ENCODE results near the gene OR6K2.

Gene OR6K2, protein sequence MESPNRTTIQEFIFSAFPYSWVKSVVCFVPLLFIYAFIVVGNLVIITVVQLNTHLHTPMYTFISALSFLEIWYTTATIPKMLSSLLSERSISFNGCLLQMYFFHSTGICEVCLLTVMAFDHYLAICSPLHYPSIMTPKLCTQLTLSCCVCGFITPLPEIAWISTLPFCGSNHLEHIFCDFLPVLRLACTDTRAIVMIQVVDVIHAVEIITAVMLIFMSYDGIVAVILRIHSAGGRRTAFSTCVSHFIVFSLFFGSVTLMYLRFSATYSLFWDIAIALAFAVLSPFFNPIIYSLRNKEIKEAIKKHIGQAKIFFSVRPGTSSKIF

DNA sequence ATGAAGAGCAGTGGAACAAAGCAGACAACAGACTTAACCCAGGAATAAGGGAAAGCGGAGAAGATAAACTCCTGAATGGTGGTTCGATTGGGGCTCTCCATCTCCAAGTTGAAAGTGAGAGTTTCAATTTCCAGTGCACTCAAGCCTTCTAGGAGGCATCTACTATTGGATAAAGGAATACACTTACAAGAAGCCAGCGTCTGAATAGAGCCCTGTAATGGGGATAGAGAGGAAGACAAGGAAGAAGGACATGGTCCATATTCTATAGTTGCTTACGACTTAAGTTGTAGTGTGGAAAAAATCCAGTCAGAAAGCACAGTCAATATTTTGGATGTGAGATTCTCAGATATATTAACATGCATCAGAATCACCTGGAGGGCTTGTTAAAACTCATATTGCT is at the start of gene OR6K2:
TSS of gene OR6K2 (minus strand) at position 101 of the 400 bp plus-strand sequence. CDS start at position 101, 0 bp downstream.
- no peaks in the 10 kb centered on the region for H3K9me3 Mint-ChIP-seq
- H3K27ac Mint-ChIP-seq = no peak within 1 kb of the TSS
- no peaks in the 10 kb centered on the region for H3K36me3 Mint-ChIP-seq (ENCODE audit: low read depth)
- no peaks in the 10 kb centered on the region for H3K27me3 Mint-ChIP-seq (ENCODE audit: low read depth)
- H3K4me1 Mint-ChIP-seq (ENCODE audit: low read depth) = no peaks in the 10 kb centered on the region
- no peak within 1 kb of the TSS for H3K4me3 Mint-ChIP-seq

DNA sequence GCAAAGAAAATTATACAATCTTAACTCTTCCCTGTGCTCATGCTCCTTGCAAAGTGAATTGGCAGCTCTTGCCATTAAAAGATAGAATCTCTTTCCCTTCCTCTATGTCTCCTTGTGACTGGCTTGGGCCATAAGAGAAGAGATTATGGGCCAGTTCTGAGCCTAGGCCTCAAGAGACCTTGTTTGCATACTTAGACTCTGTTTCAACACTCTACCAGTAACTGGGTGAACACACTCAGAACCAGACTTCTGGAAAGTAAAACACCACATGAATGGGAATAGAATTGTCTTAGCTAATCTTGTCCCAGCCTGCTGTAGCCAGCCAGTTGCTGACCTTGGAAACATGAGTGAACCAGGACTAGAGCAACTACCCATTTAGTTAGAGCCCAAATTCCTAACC is 35.4 kb upstream of the OR6K2 start:
- H3K4me1 Mint-ChIP-seq (ENCODE audit: low read depth) = no peaks in the 10 kb centered on the region
- no peak overlapping the region for H3K4me3 Mint-ChIP-seq
- peaks cover 14% of the 10 kb centered on the region for H3K27me3 Mint-ChIP-seq (ENCODE audit: low read depth)
- no peaks in the 10 kb centered on the region for H3K36me3 Mint-ChIP-seq (ENCODE audit: low read depth)
- no peak overlapping the region for H3K27ac Mint-ChIP-seq
- no peaks in the 10 kb centered on the region for H3K9me3 Mint-ChIP-seq

DNA sequence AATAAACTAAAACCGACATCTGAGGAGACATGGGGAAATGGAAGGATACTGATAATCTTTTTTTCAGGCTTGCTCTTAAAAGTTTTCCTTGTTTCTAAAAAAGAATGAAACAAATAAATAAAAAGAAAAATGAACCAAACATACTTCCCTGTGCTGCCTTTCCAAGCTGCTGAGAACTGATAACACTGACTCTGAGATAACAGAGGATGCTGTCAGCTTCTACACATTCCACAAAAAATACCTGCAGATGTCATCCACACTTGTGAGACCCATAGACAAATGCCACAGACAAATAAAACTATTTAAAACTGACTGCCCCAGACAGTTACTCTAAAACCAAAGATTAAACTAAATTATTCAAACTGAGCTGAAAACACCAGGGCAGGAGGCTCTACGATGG is 32.1 kb upstream of the OR6K2 start:
- H3K27me3 Mint-ChIP-seq (ENCODE audit: low read depth) = peaks cover 13% of the 10 kb centered on the region
- H3K36me3 Mint-ChIP-seq (ENCODE audit: low read depth) = no peaks in the 10 kb centered on the region
- no peak overlapping the region for H3K4me3 Mint-ChIP-seq
- H3K9me3 Mint-ChIP-seq = no peaks in the 10 kb centered on the region
- H3K27ac Mint-ChIP-seq = no peak overlapping the region
- H3K4me1 Mint-ChIP-seq (ENCODE audit: low read depth) = no peaks in the 10 kb centered on the region

DNA sequence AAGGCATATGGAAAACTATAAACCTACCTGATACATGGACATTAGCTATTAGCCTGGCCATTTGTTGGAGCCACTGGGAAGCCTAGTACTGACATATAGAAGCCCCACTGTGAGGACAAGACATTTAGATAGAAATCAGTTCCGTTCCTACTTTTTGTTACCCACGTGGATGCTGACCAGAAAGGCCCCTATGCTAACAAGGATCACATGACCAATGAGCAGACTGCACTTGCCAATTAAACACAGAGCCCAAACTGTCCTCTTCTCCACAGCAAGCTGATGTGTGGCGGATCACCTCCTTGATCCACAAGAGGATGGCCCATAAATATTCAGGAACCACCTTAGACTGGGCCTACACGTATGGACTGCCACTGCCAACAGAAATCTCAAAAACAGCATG is 31.3 kb upstream of the OR6K2 start:
- no peak overlapping the region for H3K27ac Mint-ChIP-seq
- no peak overlapping the region for H3K4me3 Mint-ChIP-seq
- no peaks in the 10 kb centered on the region for H3K9me3 Mint-ChIP-seq
- no peaks in the 10 kb centered on the region for H3K4me1 Mint-ChIP-seq (ENCODE audit: low read depth)
- peaks cover 9% of the 10 kb centered on the region for H3K27me3 Mint-ChIP-seq (ENCODE audit: low read depth)
- no peaks in the 10 kb centered on the region for H3K36me3 Mint-ChIP-seq (ENCODE audit: low read depth)

DNA sequence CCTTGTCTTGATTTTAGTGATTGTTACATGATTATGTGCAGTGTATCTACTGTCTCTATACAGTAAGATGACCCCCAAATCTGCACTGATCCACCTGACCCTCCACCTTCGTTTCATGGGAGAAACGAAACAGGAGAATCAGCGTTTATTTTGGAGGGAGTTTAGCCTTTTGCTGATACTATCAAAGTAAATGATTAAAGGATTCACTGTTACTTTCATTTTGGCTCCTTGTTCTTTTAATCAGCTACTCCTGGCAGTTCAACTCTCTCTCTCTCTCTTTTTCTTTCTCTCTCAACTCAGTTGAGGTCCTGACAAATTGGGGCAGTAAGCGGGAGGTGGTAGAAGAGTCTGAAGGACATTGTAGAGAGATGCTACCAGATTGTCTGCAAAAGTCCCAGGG is 30.0 kb upstream of the OR6K2 start:
- no peaks in the 10 kb centered on the region for H3K36me3 Mint-ChIP-seq (ENCODE audit: low read depth)
- H3K9me3 Mint-ChIP-seq = no peaks in the 10 kb centered on the region
- no peak overlapping the region for H3K27ac Mint-ChIP-seq
- no peak overlapping the region for H3K4me3 Mint-ChIP-seq
- H3K27me3 Mint-ChIP-seq (ENCODE audit: low read depth) = peaks cover 9% of the 10 kb centered on the region
- no peaks in the 10 kb centered on the region for H3K4me1 Mint-ChIP-seq (ENCODE audit: low read depth)

DNA sequence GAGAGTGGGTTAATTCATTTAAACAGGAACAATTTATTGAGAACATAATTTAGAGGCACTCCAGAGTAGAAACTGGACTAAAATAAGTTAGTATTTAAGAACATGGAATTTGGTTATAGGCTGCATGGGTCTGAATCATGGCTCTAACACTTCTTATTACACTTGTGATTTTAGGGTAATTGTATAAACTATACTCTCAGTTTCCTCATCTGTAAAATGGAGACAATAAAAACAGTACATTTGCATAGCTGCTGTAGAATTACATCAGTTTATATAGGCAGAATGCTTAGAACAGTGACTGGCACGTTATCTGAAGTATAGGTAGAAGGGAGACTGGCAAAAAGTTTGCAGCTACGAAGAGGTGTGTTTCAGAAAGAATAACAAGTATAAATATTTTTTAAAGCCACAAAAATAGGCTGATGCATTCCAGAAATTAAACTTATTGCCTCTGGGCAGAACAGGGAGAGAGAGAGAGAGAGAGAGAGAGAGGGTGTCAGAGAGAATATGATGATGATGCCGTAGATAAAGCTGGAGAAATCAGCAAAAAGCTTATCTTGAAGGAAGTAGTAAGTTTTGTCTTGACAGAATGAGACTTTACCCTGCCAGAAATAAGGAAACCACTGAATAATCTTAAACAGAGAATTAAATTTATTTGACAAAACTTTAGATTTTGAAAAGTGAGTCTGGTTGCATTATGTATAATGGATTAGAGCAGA is 28.2 kb upstream of the OR6K2 start:
- Mint-ChIP-seq H3K4me1 (ENCODE audit: low read depth) (no peaks in the 10 kb centered on the region), H3K27me3 (ENCODE audit: low read depth) (peaks cover 16% of the 10 kb centered on the region), H3K27ac (no peak overlapping the region), H3K4me3 (no peak overlapping the region), H3K36me3 (ENCODE audit: low read depth) (no peaks in the 10 kb centered on the region), H3K9me3 (no peaks in the 10 kb centered on the region)

DNA sequence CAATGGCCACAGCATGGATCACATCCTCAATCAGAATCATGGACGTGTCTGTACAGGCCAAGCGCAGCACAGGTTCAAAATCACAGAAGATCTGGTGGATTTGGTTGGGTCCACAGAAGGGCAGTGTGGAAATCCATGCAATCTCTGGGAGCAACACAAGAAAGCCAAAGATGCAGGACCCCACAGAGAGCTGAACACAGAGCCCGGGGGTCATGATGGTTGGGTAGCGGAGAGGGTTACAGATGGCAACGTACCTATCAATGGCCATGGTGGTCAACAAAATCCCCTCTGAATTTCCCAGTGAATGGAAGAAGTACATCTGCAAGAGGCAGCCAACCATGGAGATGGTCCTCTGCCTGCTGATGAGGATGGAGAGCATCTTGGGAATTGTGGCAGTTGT is 24.0 kb upstream of the OR6K2 start:
- Mint-ChIP-seq H3K4me1 (ENCODE audit: low read depth) (no peaks in the 10 kb centered on the region), H3K36me3 (ENCODE audit: low read depth) (no peaks in the 10 kb centered on the region), H3K27ac (no peak overlapping the region), H3K9me3 (no peaks in the 10 kb centered on the region), H3K27me3 (ENCODE audit: low read depth) (peaks cover 35% of the 10 kb centered on the region), H3K4me3 (no peak overlapping the region)

DNA sequence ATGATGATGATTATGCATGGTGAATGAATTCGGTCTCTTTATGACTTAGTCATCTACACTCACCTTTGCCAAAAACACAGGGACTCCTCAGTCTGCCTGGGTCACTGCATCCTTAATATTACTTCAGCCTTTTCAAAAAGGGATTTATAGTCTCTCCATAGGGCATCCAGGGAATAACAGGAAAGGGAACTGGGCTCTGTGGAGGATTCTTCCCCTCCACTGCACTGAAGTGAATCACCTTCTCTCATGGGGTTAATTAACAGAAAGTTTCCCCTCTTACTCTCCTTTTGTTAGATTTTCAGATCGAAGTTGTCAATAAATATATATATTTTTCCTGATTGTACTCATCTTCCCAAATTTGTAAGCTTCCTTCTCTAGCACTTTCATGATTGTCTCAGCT is 20.2 kb upstream of the OR6K2 start, which contains the start of gene OR6K3:
TSS of gene OR6K3 (minus strand) at position 101 of the 400 bp plus-strand sequence. CDS start 2,605 bp downstream, outside the sequence.
- Mint-ChIP-seq H3K4me1 (ENCODE audit: low read depth) (peaks cover 3% of the 10 kb centered on the region), H3K27ac (no peak within 1 kb of the TSS), H3K36me3 (ENCODE audit: low read depth) (no peaks in the 10 kb centered on the region), H3K27me3 (ENCODE audit: low read depth) (peaks cover 32% of the 10 kb centered on the region), H3K9me3 (no peaks in the 10 kb centered on the region), H3K4me3 (no peak within 1 kb of the TSS)

DNA sequence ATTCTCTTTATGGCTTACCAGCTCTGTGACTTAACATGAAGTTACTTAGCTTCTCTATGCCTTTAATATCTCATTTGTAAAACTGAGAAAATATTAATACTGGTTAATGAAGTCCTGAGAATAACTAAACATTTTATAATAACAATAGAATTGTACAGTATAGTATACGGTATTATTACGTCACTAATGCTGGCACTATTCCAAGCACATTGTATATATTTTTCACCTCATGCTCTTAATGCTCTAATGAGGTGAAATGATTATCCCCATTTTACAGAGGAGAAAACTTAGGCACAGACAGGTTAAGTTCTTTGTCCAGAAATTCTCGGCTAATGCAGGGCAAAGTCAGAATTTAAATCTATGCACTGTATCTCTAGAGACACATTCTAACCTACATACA is 19.2 kb upstream of the OR6K2 start:
- no peaks in the 10 kb centered on the region for H3K9me3 Mint-ChIP-seq
- H3K36me3 Mint-ChIP-seq (ENCODE audit: low read depth) = no peaks in the 10 kb centered on the region
- no peak overlapping the region for H3K4me3 Mint-ChIP-seq
- H3K4me1 Mint-ChIP-seq (ENCODE audit: low read depth) = peaks cover 3% of the 10 kb centered on the region
- H3K27ac Mint-ChIP-seq = no peak overlapping the region
- peaks cover 34% of the 10 kb centered on the region for H3K27me3 Mint-ChIP-seq (ENCODE audit: low read depth)

DNA sequence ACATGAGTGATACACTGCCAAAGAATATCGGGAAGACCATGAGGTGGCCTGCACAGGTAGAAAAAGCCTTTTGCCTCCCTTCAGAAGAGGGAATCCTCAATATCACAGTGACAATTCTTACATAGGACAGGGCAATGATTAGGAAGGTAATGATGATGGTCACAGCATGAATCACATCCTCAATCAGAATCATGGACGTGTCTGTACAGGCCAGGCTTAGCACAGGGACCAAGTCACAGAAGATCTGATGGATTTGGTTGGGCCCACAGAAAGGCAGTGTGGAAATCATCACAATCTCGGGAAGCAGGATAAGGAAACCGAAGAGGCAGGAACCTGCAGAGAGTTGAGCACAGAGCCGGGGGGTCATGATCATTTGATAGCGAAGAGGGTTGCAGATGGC is 16.9 kb upstream of the OR6K2 start:
- H3K36me3 Mint-ChIP-seq (ENCODE audit: low read depth) = no peaks in the 10 kb centered on the region
- H3K9me3 Mint-ChIP-seq = no peaks in the 10 kb centered on the region
- H3K27me3 Mint-ChIP-seq (ENCODE audit: low read depth) = peaks cover 29% of the 10 kb centered on the region
- no peak overlapping the region for H3K4me3 Mint-ChIP-seq
- H3K27ac Mint-ChIP-seq = no peak overlapping the region
- peaks cover 3% of the 10 kb centered on the region for H3K4me1 Mint-ChIP-seq (ENCODE audit: low read depth)

DNA sequence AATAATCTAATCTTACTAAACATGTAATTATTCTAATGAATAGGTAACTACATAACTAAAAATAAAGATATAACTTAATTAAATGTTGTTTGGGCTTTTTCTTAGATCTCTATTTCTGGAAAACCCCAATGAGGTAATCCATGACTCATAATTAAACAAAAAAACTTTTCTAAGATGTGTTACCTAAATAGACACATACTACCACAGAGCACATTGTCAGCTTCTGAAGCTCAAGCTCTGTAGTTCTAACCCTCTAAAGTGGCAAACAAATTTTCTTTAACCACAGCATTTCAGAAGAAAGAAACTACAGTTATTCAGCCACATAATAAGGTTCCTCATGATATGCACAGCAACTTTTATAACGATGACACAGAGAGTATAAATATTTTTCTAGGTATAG is 15.9 kb upstream of the OR6K2 start:
- Mint-ChIP-seq H3K36me3 (ENCODE audit: low read depth) (no peaks in the 10 kb centered on the region), H3K27me3 (ENCODE audit: low read depth) (peaks cover 32% of the 10 kb centered on the region), H3K27ac (no peak overlapping the region), H3K9me3 (no peaks in the 10 kb centered on the region), H3K4me3 (no peak overlapping the region), H3K4me1 (ENCODE audit: low read depth) (peaks cover 3% of the 10 kb centered on the region)

DNA sequence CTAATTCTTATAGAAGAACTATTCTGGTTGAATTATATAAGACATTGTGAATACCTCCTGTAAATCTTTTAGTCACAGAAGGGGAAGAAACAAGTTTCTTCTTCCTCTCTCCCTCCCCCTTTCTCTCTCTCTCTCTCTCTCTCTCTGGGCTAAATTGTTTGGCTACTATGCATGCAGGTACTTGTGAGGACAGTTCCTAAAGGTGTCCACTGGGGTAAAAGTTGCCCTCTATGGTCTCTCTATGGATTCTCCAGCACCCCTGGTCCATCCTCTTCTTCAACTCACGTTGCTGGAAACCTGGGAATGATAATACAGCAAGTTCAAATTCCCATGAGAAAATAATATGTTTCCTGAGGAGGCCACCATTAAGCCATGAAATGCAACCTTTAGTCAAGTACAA is 14.3 kb upstream of the OR6K2 start:
- Mint-ChIP-seq H3K27ac (no peak overlapping the region), H3K36me3 (ENCODE audit: low read depth) (no peaks in the 10 kb centered on the region), H3K9me3 (no peaks in the 10 kb centered on the region), H3K27me3 (ENCODE audit: low read depth) (peaks cover 23% of the 10 kb centered on the region), H3K4me1 (ENCODE audit: low read depth) (peaks cover 3% of the 10 kb centered on the region), H3K4me3 (no peak overlapping the region)

DNA sequence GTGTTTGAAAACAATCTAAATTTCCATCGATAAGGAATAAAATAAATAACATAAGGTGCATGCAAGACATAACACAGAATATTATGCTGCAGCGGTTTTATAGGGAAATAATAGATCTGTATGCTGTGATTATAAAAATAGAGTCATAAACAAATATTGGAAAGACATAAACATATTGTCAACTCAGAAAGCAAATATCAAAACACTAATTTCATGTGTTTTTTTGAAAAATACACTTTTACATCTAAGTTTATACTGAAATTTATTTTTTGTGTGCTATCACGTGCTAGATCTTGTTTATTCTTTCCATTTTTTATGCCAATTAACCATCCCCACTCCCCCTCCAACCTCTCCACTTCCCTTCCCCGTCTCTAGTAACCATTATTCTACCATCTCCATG is 10.6 kb upstream of the OR6K2 start:
- no peaks in the 10 kb centered on the region for H3K36me3 Mint-ChIP-seq (ENCODE audit: low read depth)
- no peak overlapping the region for H3K4me3 Mint-ChIP-seq
- H3K4me1 Mint-ChIP-seq (ENCODE audit: low read depth) = no peaks in the 10 kb centered on the region

DNA sequence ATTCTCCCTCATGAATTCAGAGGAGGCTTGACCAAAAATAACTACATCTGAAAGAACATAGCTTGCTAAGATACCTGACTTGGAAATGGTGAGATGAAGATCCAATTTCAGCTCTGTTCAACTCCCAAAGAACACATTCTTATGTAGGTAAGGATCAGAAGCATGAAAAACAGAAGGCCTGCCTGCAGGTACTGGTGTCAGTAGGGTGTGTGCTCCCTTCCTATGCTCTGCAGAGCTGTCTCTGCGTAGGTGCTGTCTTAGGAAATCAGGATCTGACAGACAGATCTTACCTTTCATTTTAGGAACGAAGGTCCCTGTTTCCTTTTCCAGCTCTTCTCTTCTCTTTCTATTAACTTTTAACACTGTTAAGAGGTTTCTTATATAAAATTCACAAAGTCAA is 5.6 kb upstream of the OR6K2 start:
- Mint-ChIP-seq H3K27me3 (ENCODE audit: low read depth) (peaks cover 5% of the 10 kb centered on the region), H3K36me3 (ENCODE audit: low read depth) (no peaks in the 10 kb centered on the region), H3K4me1 (ENCODE audit: low read depth) (no peaks in the 10 kb centered on the region), H3K9me3 (no peaks in the 10 kb centered on the region), H3K27ac (no peak overlapping the region), H3K4me3 (no peak overlapping the region)

More for the DNA sequence above, 10.6 kb upstream of the OR6K2 start:
- Mint-ChIP-seq H3K9me3 (no peaks in the 10 kb centered on the region), H3K27me3 (ENCODE audit: low read depth) (peaks cover 23% of the 10 kb centered on the region), H3K27ac (no peak overlapping the region)

DNA sequence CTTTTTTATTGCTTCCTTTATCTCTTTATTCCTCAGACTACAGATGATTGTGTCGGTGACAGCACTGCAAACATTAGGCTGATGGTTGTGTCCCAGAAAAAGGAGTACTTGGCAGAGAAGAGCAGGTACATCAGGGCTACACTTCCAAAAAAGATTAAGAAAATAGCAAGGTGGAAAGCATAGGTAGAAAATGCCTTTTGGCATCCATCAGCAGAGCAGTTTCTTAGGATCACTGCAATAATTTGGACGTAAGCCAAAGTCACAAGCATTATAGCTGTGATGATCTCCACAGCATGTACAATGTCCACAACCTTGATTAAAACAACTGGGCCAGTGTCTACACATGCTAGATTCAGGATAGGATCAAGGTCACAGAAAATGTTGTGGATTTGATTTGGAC is 5.9 kb downstream of the OR6K2 start:
- no peak overlapping the region for H3K27ac Mint-ChIP-seq
- H3K9me3 Mint-ChIP-seq = no peaks in the 10 kb centered on the region
- H3K36me3 Mint-ChIP-seq (ENCODE audit: low read depth) = no peaks in the 10 kb centered on the region
- no peak overlapping the region for H3K4me3 Mint-ChIP-seq
- no peaks in the 10 kb centered on the region for H3K4me1 Mint-ChIP-seq (ENCODE audit: low read depth)
- no peaks in the 10 kb centered on the region for H3K27me3 Mint-ChIP-seq (ENCODE audit: low read depth)

All from T-helper 1 cell treated with Interleukin-12 subunit alpha and Interleukin-12 subunit beta and Interleukin-4 antibody, amounts not matched to agents 30 μg/mL and 1 μg/mL, for 36 hours (primary cell).